Left renal pelvis (tissue), 4 donors: ENCODE results near the gene HLA-F. TPM values are rescaled to one million over a fixed set of nuclear protein-coding genes. Genes with fewer than 3 reads are reported as not detected.

Experiments
- DNase-seq, 4 donors: peaks; one replicate each; pipeline ENCODE4 v3.0.0-alpha.2; 2013; ENCODE audit warnings: low read depth in 4 of 4, low spot score in 3 of 4
- polyA plus RNA-seq, 4 donors: library from polyadenylated mRNA; unstranded; fragments of 120-200 nt; gene quantifications; one replicate each; pipeline ENCODE4 v1.2.1, GENCODE V29; 2013; ENCODE audit not compliant: insufficient read length in 4 of 4

Gene HLA-F
- polyA plus RNA-seq, 4 donors = 4.9 to 8.4 (median 5.9) TPM

DNA sequence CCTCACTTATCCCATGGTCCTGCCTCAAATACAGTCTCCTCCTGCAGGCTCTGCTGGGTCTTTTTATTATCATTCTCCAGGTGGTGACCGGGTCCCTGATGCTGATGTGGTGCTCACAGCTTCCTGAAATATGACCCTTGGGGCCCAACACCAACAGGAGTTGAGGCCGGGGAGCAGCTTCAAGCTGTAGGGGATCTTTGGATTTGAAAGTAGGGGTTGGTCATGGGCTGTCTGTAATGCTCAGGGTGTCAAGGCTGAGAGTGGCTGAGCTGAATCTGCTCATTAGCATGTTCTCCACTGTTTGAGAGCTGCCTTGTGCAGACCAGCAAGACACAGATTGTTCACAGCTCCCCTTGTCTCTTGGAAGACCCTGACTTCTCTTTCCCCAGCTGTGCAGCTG lies 35.5 kb downstream of the HLA-F start:
- DNase-seq = no peak

DNA sequence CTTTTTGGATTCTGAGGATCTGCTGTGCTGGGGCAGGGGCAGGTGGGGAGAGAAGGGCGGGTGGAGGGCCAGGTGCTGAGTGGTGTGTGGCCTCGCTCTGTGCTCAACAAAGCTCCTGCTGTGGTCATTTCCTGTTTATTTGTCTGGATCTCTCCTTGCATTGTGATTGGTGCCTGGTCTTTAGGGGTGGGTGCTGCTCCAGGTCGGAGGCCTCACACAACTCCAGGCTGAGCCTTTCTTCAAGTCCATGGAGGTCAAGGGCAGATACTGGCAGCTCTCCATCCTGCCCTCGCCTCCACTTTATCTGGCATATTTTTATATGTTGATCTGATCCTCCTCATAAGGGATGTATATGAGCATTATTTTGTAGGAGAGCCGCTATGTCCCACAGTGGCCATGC lies 36.2 kb downstream of the HLA-F start:
- DNase-seq = no peak

DNA sequence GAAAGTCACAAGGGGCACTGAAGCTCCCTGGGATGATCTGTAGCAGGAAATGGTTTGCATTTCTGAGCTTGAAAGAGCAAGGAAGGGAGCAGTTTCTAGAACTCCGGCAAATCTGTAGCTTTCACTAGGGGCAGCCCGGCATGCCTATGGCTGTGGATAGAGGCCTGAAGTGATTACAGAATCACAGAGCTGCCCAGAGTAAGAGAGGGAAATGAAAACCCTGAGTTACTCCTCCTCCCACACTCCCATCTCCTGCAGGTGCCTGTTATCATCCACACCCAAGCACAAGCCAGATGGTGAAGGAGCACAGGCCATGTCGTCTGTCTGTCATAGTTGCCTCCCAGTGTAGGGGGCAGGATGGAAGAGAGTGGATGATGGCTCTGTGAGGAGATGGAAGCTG lies 37.1 kb downstream of the HLA-F start:
- DNase-seq = no peak

DNA sequence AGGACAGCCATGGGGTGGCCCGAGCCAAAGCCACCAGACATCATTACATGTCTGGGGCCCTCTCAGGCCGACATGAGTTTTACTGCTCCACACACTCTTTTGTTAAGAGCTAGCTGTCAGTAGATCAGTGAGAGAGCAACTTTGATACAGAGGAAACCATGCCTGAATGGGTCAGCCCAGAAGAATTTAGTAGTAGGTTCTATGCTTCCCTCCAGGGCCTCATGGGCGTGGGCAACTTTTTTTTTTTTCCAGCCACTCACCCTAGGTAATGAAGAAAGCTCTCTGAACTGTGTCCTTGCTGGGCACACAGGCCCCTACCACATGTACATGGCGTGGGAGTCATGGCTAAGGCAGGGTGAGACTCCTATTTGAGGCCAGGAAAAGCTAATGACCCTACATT lies 38.8 kb downstream of the HLA-F start:
- no peak for DNase-seq

DNA sequence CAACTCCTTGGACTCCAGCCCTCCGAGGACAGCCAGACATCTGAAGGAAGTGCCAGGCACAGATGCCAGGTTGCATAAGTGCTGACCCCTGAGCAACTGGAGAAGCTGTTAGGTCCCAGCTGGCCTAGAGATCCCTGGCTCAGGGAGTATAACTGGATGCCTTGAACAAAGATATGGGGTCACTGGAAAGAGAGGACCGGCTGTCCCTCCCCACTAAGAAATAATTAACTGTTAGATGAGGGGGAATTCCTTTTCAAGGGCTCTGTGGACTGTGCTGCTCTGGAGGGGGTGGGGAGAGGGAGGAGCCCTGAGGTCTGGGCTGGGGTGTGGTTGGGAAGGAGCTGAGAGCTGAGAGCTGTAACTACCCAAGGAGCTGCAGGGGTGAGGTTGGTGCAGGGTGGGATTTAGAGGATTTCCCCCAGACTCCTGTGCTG lies 39.6 kb downstream of the HLA-F start:
- DNase-seq = no peak

DNA sequence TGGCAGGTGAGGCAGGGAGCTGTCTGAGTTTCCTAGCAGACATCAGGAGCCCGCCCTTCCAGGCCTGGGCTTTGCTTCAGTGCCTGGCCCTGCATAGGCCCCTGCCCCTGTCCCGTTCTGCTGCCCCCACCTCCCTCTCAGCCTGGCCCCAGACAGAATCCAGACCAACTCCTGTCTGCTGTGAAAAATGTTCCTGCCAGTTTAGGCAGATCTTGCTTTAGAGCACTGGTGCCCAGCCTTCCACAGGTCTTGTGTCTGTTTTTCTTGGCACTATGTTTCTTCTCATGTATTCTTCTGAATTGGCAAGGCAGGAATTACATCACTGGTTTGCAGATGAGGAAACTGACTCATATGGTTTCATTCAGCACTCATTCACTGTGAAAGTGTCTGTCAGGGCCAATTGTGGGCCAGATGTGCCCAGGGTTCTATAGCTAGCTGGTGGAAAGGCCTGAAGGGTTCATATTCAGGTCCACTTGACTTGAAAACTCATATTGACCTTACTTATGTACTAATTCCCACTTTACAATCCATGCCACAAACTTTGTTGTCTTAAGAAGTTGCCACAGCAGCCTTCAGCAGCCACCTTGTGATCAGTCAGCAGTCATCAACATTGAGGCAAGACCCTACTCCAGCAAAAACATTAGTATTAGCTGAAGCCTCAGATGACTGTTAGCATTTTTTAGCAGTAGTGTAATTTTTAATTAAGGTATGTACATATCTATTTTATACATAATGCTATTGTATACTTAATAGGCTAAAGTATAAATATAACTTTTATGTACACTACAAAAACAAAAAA lies 40.5 kb downstream of the HLA-F start:
- no peak for DNase-seq

DNA sequence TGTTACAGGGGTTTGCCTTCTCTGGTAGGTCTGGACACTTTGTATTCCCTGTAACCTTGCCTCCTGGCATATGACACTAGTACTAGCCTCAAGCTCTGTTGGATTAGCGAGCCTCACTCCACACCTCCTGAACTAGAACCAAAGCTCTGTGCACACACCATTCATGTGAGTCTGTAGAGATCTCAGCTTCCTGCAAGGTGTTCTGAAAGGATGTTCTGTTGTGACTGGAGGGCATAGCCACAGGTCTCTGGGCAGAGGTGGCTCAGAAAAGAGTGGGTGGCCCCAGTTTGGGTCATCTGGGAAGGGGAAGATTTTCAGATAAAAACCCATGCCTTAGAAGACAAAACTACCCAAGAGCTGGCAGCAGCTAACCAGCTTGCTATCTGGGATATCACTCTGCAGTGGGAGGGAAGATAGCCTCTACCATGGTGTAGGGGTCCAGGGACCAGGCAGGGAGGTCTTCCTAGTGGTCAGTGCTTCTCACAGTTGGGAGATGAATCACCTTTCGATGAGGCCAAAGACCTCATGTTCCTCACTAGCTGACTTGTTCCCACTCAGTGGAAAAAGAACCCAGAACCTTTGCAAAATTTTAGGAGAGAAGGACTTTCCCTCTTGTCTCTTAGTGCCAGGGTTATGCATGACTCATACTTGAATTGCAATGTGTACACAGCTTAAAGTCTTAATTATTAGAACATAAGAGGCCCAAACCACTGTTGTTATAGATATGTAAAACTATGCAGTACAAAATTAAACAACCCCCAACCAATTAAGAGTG lies 41.4 kb downstream of the HLA-F start:
- no peak for DNase-seq

DNA sequence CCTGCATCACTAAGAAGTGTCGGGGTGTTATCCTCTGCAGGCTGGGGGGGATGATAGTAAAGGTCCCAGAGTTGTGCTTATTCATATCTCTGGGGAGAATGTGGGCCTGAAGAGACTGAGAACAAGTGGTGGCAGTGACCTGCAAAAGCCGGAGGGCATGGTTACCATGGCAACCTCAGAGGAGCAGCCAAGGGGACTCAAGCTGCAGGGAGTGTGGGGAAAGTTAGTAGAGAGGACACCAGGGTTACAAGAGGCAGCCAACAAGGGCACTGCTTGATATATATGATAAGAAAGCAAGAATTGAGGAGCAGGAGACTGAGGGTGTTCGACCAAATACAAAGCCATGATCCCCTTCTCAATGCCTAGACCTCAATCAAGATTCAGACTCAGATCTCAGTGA lies 46.1 kb downstream of the HLA-F start:
- DNase-seq = no peak

DNA sequence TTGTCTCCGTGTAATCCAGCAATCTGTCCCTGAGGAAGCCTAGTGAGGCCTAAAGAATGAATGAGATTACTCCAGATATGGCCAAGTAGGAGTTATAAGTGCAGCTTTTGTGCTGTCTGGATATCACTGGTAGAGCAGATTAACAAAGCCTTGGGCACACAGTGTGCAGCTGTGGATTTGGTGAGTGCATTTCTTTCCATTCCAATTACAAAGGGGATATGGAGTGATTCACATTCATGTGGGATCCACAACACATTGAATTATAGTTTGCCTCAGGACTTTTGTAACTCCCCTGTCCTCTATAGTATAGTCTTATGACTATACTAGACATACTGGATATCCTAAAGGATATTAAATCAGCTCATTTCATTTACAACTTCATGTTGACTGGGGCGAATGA lies 47.1 kb downstream of the HLA-F start:
- no peak for DNase-seq

DNA sequence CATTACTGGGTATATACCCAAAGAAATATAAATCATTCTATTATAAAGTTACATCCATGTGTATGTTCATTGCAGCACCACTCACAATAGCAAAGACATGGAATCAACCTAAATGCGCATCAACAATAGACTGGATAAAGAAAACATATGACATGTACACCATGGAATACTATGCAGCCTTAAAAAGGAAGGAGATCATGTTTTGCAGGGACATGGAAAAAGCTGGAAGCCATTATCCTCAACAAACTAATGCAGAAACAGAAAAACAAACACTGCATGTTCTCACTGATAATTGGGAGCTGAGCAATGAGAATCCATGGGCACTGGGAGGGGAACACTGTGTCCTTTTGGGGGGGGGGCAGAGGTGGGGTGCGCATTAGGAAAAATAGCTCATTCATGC lies 53.5 kb downstream of the HLA-F start:
- DNase-seq = no peak

Other genes with a start within 250 kb of the HLA-F start
- gene MAS1L, start 235.5 kb upstream of the HLA-F start, polyA plus RNA-seq = not detected
- gene UBD, start 163.7 kb upstream of the HLA-F start, polyA plus RNA-seq = 1 to 10 TPM in 1 of 4 donors, under 1 TPM in 3; 0.48 to 2.0 (median 0.74) TPM
- under 1 TPM; 0.16 to 0.25 (median 0.21) TPM for gene OR2H2, start 138.3 kb upstream of the HLA-F start, polyA plus RNA-seq
- 100 to 1,000 TPM in 1 of 4 donors, 10 to 100 TPM in 3; 54.1 to 108 (median 81.6) TPM for gene GABBR1, start 90.3 kb upstream of the HLA-F start, polyA plus RNA-seq
- not detected for gene MOG, start 66.3 kb upstream of the HLA-F start, polyA plus RNA-seq
- under 1 TPM in 2 of 4 donors, not detected in 2; 0.20 to 0.26 TPM for gene ZFP57, start 42.3 kb upstream of the HLA-F start, polyA plus RNA-seq
- gene HLA-G, start 104.4 kb downstream of the HLA-F start, polyA plus RNA-seq = 10 to 100 TPM in 1 of 4 donors, 1 to 10 TPM in 2, under 1 TPM in 1; 0.57 to 10.5 (median 4.4) TPM
- gene HLA-A, start 219.1 kb downstream of the HLA-F start, polyA plus RNA-seq = 100 to 1,000 TPM; 116 to 202 (median 172) TPM